AG20443 (cell line): ENCODE results near the gene GPC1.

Source experiments
- DNase-seq: peaks from one replicate; pipeline ENCODE4 v3.0.0; 2012; ENCODE audit warnings: low spot score, mixed read lengths

Gene GPC1

DNA sequence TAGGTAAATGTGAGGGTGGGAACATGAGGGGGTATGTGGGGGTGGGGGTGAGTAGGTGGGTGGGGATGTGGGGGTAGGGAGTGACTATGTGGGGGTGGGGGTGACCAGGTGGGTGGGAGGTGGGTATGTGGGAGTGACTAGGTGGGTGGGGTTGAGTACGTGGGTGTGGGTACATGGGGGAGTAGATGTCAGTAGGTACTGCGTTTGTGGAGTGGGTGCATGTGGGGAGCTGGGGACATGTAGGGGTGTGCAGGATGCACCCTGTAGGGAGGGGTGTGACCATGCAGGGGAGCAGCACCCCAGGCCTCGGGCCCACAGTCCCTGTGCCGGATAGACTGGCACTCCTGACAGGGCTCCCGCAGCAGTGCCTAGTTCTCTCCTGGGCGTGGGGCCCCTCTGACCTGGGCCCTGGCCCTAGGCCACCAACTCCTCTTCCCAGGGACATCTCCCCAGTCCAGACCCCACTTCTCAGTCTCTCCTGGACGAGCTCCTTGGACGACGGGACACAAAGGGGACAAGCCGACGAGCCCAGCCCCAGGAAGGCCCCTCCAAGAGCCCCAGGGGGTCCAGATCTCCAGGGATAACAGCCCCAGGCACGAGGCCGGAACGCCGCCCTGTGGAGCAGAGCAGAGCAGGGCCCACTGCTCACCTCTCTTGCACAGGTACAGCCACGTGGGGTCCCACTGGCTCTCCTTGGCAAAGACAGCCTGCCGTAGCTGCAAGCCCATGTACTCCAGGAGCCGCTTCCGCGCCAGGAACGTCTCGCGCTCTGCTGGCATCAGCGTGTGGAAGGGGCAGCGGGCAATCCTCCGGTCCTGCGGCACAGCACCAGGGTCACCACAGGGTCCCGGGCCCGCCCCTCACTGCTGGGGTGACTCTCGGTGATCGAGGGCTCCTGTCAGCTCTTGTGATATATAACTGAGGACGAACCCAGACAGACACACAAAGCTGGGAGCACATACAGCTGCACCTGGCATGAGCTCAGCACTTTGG lies 64.1 kb downstream of the GPC1 start:
- peak; percentile 6 for DNase-seq

- DNase-seq, result no peak
These were observed 65.3 kb downstream of the GPC1 start for GRCh38 chr2:240500561-240501423.

GRCh38 chr2:240501531-240501991 lies 66.1 kb downstream of the GPC1 start:
- no peak for DNase-seq

DNA sequence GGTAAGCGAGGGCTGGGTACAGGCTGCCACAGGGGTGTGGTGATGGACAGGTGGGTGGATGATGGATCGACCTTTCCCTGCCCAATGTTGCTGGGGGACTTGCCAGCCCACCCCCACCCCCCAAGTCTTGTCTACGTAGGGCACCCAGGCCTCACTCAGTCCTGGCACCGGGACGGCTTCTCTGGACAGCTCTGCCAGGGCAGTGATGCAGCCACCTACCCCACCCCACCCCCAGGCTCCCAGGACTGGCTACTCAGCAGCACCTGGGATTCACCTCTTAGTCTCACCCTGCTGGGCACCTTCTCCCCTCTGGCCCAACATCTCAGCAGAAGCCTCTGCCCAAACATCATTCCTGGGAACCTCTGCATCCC lies 66.6 kb downstream of the GPC1 start:
- DNase-seq, result no peak

GRCh38 chr2:240502430-240503121 lies 67.1 kb downstream of the GPC1 start:
- no peak for DNase-seq

DNA sequence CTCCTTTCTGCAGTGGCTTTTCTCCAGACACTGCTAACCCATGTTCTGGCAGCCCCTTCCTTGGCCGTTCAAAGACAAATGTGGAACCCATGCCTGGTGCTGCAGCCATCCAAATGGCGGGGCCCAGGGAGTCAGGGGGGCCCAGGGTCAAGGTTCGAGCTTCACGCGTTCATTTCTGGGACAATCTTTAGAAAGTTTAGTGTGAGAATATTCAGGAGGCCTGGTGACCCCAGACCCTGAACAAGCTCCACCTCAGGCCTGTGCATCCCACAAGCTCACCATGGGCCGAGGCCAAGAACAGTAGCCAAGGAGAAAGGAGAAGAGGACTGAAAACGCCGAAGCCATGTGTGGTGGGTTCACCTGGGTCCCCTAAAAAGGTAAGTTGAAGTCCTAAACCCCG lies 67.9 kb downstream of the GPC1 start:
- DNase-seq, result no peak

- DNase-seq, result no peak
These were observed 68.4 kb downstream of the GPC1 start for GRCh38 chr2:240503848-240504247.

DNA sequence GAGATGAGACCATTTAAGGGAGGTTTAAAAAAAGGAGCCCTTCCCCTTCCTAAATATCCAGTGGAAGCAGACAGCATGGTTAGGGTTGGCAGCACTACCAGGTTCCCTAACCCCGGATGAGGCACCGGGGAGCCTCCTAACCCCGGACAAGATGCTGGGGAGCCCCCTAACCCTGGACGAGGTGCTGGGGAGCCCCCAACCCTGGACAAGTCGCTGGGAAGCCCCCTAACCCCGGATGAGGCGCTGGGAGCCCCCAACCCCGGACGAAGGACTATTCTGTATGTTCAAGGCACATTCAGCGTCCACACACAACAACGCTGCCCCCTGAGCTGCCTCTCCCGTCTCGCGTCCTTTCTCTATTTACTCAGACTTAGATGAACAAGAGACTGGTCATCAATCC lies 70.4 kb downstream of the GPC1 start:
- no peak for DNase-seq

GRCh38 chr2:240506406-240507059 lies 71.1 kb downstream of the GPC1 start:
- no peak for DNase-seq

DNA sequence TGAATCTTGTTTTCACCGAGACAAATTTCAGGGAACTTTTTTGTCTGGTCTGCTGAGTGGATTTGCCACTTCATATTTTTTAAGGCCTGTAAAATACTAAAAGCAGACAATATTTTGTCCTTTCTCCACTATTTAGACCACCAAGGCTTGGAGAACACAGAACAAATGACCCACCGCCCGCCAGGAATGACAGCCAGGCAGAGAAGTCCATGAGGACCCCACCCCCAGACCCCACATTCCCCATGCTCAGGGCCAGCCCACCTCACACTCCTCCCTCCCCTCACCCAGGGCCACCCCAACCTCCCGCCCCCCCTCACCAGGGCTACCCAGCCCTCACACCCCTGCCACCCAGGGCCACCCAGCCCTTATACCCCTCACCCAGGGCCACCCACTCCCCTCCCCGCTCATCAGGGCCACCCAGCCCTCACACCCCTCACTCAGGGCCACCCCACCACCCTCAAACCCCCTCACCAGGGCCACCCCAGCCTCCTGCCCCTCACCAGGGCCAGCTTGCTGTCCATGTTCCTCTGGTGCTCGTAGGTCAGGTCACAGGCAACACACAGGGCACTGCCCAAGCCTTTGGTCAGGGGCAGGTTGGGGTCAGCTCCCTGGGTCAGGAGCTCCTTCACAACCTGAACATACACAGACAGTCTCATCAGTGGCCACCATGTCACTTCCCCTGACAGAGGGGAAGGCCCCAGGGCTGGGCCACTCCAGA lies 71.8 kb downstream of the GPC1 start:
- no peak for DNase-seq

DNA sequence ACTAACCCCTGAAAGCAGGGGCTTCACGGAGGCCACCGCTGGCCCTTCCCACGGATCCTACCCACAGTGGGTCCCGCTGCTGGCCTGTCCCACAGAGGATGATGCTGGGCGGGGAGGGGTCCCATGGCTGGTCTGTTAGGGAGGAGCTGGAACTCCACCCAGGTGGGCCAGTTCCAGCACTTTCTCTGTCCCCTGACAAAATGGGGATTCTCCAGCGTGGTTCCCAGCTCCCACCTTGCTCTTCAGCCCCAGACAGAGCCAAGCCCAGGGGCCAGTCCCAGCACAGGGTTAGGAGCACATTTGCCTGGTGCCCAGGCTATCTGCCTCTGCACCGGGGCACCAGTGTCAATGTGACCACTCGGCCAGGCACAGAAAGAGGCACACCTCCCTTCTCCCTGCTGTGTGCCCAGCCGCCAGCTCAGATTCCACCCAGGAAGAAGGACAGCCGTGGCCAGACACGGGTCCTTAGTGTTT lies 72.4 kb downstream of the GPC1 start:
- no peak for DNase-seq

DNA sequence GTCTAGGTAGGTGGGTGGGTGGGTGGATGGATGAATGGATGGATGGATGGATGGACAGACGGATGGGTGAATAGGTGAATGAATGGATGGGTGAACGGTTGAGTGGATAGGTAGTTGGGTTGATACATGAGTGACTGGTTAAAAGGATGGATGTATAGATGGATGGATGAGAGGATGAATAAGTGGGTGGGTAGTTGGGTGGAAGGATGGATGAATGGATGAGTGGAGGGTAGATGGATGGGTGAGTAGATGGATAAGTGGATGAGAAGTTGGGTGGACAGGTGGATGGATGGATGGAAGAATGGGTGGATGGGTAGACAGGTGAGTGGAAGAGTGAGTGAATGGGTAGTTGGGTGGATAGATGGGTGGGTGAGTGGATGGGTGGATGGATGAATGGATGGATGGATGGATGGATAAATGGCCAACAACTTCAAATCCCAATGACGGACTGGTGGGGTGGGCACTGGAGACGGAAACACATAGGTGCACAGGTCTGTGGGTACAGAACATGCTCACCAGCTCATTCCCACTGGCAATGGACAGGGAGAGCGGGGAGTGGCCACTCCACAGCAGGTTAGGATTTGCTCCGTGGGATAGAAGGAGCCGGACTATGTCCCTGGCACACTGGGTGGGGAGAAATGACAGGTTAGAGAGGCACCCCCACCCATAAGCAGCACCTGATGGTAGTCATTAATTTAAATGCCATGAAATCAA lies 73.5 kb downstream of the GPC1 start:
- DNase-seq, result no peak

DNA sequence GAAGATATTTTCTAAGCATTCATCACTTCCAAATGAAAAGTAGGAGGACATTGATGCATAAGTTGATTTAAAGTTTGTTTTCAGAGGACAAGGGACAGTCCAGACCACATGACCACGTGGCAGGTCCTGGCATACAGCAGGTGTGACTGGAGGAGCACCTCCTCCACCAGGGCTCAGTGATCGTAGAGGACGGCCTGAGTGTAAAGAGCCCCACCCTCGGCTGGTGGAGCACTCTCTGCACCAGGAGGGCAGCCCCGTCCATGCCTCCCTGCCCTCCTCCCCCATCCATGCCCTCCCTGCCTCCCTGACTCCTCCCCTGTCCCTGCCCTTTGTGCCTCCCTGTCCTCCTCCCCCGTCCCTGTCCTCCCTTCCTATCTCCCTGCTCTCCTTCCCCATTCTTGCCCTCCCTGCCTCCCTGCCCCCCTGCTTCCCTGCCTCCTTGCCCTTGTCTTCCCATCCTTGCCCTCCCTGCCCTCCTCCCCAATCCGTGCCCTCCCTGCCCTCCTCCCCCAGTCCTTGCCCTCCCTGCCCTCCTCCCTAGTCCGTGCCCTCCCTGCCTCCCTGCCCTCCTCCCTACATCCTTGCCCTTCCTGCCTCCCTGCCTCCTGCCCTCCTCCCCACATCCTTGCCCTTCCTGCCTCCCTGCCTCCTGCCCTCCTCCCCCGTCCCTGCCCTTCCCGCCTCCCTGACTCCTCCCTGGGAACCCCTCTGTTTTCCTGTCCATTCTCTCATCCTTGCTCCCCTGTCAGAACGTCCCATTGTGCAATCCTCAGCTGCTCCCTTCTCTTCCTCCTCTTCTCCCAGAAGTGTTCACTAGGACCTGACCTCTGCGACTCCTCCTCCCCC lies 74.4 kb downstream of the GPC1 start:
- no peak for DNase-seq

DNA sequence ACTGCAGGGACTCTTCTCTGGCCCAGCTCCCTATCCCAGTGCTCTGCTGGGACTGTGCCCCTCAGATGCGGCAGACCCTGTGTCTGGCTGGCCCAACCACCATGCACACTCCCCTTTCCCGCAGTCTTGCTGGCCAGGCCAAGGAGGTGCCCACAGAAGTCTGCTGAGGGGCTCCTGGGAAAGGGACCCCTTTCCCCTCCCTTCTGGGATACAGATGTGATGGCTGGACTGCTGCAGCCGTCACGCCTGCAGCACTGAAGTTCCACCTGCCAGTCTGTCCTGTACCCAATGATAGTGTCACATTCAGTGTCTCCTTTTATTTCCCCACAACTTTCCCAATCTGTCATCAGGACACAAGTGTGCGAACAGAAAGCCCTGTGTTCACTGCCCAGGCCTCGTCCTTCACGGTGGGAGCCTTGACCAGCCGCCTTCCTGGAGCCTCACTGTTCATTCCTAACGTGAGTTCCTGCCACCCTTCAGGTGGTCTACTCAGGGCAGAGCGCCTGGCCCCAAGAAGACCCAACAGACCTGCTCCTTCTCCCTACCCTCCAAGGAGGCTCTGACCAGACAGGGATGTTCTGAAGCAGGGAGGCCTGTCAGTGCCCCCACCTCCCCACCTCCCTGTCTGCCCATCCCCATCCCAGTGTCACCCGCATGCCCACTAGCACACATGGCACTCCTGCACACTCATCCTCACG lies 75.2 kb downstream of the GPC1 start:
- no peak for DNase-seq

DNA sequence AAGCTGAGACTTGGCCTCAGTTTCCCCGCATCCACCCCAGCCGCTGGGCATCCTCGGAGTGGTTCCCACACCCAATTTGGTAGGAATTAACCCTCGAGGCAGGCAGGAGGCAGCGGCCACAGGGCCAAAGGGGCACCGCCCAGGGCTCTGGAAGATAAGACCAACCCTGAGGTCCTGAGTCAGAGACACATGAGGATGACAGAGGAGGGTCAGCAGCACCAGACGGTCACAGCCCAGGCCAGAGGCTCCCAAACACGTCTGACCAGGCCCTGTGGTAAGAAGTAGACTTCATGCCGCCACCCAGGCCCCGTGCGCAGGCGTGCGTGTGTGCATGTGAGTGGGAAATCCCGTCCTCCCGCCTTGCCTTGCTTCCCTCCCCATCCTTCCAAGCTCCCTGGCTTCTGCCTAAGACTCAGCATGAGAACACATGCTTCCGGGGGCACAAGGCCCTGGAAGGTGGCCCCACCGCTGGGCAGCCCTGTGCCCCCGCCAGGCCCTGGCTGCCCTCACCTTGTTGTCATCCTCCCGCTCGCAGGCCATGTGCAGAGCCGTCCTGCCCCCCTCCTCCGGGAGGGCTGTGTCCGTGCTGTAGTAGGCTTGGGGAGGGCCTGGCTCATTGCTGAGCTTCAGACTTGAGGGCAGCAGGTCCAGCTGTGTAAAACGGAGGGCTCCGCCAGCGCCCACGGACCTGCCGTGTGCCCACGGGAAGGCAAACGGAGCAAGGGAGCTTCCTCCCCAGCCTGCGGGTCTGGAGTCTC lies 76.1 kb downstream of the GPC1 start:
- DNase-seq, result no peak

- no peak for DNase-seq
These were observed 76.6 kb downstream of the GPC1 start for GRCh38 chr2:240512109-240512485.

DNA sequence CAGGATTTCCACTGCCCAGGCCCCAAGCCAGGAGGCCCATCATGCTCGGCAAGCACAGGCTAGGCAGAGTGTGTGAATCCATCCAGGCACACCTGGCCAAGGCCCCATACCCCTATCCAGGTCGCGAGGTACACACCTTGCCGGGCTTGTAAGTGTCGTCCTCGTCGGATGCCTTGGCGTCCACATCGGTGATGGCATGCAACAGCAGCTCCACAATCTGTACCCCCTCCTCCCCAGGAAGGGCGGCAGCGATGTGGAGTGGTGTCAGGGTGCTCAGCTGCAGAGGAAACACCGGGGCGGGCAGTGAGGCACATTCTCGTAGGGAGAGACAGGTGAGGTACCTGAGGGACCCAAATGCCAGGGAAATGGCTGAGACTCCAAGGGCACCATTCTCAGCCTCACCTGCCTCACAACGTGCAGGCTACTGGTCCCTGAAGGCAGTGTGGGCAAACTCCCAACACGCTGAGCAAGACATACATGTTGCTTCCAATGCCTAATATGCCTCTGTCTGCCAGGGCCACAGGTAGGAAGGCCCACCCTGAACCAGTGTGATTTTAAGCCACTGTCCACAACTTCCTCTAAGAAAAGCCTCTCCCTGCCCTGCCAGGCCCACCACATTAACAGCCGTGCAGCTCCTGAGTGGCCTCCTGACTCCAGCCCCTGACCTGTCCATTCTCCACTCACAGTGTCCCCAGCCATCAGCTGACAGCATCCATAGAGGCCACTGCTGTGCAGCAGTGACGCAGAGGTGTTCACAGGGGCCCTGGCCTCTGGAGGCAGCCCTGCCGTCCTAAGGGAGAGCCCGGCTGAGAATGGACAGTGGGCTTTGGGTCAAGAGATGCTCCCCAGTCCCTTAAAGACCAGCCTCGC lies 77.4 kb downstream of the GPC1 start:
- no peak for DNase-seq
